Measurements from ENCODE around the gene ITPR1. TPM values are rescaled to one million over a fixed set of nuclear protein-coding genes. Genes with fewer than 3 reads are reported as not detected.

Gene ITPR1
- total RNA-seq, 3 donors from 2014 or later, result 10.7 to 80.2 (median 20.7) TPM

GRCh38 chr3:4582624-4583023, 89.5 kb downstream of the ITPR1 start:
- intact Hi-C loops (cut with DNase I, micrococcal nuclease), result no loop called here
- no peak for ATAC-seq
- no peaks in the 10 kb centered on the region for H3K36me3 ChIP-seq (ENCODE audit: low read depth)
- no peak for TF ChIP-seq CTCF (IDR thresholded peaks at IDR 0.05)
- DNase-seq, result no peak
- no peak overlapping the region for H3K4me3 ChIP-seq
- H3K4me1 ChIP-seq (ENCODE audit: low read depth), result peaks cover 4% of the 10 kb centered on the region
- H3K9me3 ChIP-seq, result no peaks in the 10 kb centered on the region

GRCh38 chr3:4583416-4583815, 90.3 kb downstream of the ITPR1 start:
- H3K4me3 ChIP-seq, result no peak overlapping the region
- ATAC-seq (peak; percentile 29), DNase-seq (peak in 1 of 3 donors; percentile 21)
- H3K4me1 ChIP-seq (ENCODE audit: low read depth), result peaks cover 4% of the 10 kb centered on the region
- intact Hi-C loops (cut with DNase I, micrococcal nuclease), result no loop called here
- H3K9me3 ChIP-seq, result no peaks in the 10 kb centered on the region
- TF ChIP-seq CTCF (IDR thresholded peaks at IDR 0.05), result no peak
- no peaks in the 10 kb centered on the region for H3K36me3 ChIP-seq (ENCODE audit: low read depth)

- H3K4me3 ChIP-seq, result no peak overlapping the region
- ATAC-seq, result no peak
- DNase-seq, result peak in 1 of 3 donors; percentile 31
- intact Hi-C loops (cut with DNase I, micrococcal nuclease), result no loop called here
- no peaks in the 10 kb centered on the region for H3K36me3 ChIP-seq (ENCODE audit: low read depth)
- peaks cover 4% of the 10 kb centered on the region for H3K4me1 ChIP-seq (ENCODE audit: low read depth)
- no peaks in the 10 kb centered on the region for H3K9me3 ChIP-seq
- TF ChIP-seq CTCF (IDR thresholded peaks at IDR 0.05), result no peak
Observed at GRCh38 chr3:4584456-4585249, 91.5 kb downstream of the ITPR1 start.

- H3K4me3 ChIP-seq, result no peak overlapping the region
- peaks cover 4% of the 10 kb centered on the region for H3K4me1 ChIP-seq (ENCODE audit: low read depth)
- no peaks in the 10 kb centered on the region for H3K9me3 ChIP-seq
- DNase-seq, result no peak
- no peaks in the 10 kb centered on the region for H3K36me3 ChIP-seq (ENCODE audit: low read depth)
- no peak for TF ChIP-seq CTCF (IDR thresholded peaks at IDR 0.05)
- ATAC-seq, result no peak
- intact Hi-C loops (cut with DNase I, micrococcal nuclease), result no loop called here
Observed at GRCh38 chr3:4586381-4586780, 93.2 kb downstream of the ITPR1 start.

DNA sequence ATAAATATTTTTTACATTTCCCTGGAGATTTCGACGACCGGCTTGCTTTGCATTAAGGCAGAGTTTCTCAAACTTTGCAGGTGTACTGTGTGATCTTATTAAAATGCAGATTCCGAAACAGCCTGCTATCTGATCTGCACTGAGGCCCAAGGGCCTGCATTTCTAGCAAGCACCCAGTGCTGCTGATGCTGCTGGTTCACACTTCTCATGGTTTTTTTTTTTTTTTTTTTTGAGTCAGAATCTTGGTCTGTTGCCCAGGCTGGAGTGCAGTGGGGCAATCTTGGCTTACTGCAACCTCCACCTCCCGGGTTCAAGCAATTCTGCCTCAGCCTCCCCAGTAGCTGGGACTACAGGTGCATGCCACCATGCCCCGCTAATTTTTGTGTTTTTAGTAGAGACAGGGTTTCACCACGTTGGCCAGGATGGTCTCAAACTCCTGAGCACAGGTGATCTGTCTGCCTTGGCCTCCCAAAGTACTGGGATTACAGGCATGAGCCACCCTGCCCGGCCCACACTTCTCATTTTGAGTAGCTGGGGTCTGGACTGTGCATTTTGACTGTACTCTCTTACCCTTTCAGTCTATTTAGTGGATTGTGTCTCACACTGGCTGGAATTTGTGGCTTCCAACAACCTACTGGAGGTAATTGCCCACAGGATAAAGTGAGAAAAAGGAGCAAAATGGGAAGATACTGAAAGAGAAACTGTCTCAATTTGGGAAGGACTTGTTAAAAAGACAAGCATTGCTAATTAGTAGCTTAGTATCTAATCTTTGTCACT, 94.1 kb downstream of the ITPR1 start:
- H3K4me1 ChIP-seq (ENCODE audit: low read depth), result peaks cover 4% of the 10 kb centered on the region
- no peak for ATAC-seq
- H3K36me3 ChIP-seq (ENCODE audit: low read depth), result no peaks in the 10 kb centered on the region
- H3K4me3 ChIP-seq, result no peak overlapping the region
- DNase-seq, result no peak
- intact Hi-C loops (cut with DNase I, micrococcal nuclease), result no loop called here
- no peak for TF ChIP-seq CTCF (IDR thresholded peaks at IDR 0.05)
- no peaks in the 10 kb centered on the region for H3K9me3 ChIP-seq
